HG03025 (cell line): Measurements from ENCODE around the gene HSD17B12.
A peak's percentile ranks its signal among the peaks of the same experiment; 100 is the strongest.
"Not testable (repeated sequence)": the region's sequence is repeated elsewhere in the genome, so short reads cannot be mapped to it uniquely, and the experiment has no call there.

ENCODE experiments used
- ATAC-seq: cut with Tn5 transposase; IDR thresholded peaks from one replicate; pipeline ENCODE4 v1.9.1; 2021; ENCODE audit warnings: mild to moderate bottlenecking, moderate library complexity; ENCODE audit not compliant: unreplicated experiment, low FRiP score

Gene HSD17B12

DNA sequence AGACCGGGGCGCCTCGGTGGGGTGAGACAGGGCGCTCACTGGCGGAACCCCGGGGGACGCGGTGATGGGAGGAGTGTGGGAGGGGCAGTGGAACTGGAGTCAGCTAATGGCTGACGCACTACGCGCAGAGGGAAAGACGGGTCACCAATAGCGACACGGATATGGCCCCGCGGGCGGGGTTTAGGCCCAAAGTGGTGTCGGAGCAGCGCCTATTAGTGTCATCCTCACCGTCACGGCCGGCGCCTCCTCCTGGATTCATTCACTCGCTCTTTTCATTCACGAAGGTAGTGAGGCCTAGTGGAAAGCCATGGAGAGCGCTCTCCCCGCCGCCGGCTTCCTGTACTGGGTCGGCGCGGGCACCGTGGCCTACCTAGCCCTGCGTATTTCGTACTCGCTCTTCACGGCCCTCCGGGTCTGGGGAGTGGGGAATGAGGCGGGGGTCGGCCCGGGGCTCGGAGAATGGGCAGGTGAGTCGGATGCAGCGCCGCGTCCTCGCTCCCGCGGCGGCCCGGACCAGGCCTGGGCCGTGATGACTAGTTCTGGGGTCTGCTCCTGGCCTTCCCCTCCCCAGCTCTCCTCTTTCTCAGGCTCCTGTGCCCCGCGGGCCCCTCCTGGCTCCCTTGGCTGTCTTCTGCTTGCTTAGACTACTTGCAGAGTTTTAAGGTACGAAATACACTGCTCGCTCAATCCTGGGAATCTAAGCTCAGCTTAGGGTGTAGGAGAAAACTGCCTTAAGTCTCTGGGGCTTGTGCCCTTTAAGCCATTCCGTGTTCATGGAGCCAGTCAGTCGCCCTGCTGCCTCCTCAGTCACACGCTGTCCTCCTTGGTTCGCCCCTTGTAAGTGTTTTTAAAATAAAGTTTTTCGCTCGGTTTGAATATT, at the start of gene HSD17B12:
TSS of gene HSD17B12 (plus strand) at position 218 of the 880 bp plus-strand sequence. CDS start at position 308, 90 bp downstream.
- peak; percentile 99 for ATAC-seq

GRCh38 chr11:43631732-43632131, 48.8 kb upstream of the HSD17B12 start:
- no peak for ATAC-seq

- no peak for ATAC-seq
Observed at GRCh38 chr11:43632181-43632580, 48.4 kb upstream of the HSD17B12 start.

DNA sequence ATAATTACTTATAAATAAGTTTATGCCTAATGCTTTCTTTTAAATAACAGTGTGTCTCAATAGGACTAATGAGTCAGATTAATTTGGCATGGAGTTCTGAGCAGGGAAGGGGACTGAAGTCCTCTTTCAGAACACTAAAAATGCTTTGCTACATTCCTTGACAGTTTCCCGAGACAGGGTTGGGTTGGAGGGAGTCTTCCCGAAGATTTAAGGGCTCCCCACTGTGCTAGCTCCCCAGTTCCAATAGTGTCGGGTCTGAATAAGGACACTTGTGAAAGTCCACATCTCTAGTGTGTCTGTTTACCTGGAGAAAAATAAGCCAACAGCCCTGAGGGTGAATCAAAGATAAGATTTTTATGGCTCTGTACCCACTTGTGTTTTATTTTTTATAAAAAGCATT, 41.8 kb upstream of the HSD17B12 start:
- no peak for ATAC-seq

GRCh38 chr11:43639224-43639623, 41.3 kb upstream of the HSD17B12 start:
- ATAC-seq: no peak

GRCh38 chr11:43639920-43640319, 40.6 kb upstream of the HSD17B12 start:
- no peak for ATAC-seq

- ATAC-seq: peak; percentile 99
Observed at GRCh38 chr11:43643898-43644620, 36.5 kb upstream of the HSD17B12 start.

- peak; percentile 5 for ATAC-seq
Observed at GRCh38 chr11:43644621-43645299, 35.8 kb upstream of the HSD17B12 start.

GRCh38 chr11:43646767-43647166, 33.8 kb upstream of the HSD17B12 start:
- no peak for ATAC-seq

- ATAC-seq: no peak
Observed at GRCh38 chr11:43648888-43649287, 31.6 kb upstream of the HSD17B12 start.

GRCh38 chr11:43649501-43649900, 31.0 kb upstream of the HSD17B12 start:
- no peak for ATAC-seq

DNA sequence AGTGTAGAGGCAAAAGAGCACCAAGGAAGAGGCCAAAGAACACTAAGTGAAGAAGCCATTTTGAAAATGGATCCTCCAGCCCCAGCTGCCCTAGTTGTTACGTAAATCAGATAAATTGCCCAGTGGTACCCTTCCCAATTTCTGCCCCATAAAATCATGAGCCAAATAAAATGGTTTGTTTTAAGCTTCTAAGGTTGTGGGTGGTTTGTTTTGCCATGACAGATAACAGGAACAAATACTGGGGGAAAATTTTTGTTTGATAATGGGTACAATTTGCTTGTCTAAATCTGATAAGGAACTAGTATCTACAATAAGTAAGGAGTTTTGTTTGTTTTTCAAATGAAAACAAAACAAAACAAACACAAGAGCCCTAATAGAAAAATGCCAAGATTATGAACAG, 30.6 kb upstream of the HSD17B12 start:
- no peak for ATAC-seq

GRCh38 chr11:43663018-43663417, 17.5 kb upstream of the HSD17B12 start:
- not testable (repeated sequence) for ATAC-seq

GRCh38 chr11:43664295-43664694, 16.2 kb upstream of the HSD17B12 start:
- no peak for ATAC-seq

GRCh38 chr11:43671284-43671683, 9.3 kb upstream of the HSD17B12 start:
- ATAC-seq: not testable (repeated sequence)

DNA sequence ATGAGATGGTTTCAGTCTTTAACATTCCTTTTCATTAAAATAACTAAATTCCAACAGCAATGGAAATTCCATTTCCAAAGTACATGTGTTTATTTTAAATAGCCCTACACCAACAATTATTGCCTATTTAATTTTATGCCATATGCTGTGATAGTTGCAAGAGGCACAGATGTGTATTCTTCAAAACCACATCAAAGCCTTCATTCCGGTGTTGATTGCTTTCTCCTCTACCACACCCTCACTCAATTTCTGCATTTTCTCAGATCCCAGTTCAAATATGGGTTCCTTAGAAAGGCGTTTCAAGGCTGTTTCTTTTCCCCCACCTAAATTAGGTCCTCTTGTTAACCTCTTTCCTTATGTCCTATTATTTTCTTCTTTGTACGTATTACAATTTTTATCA, 6.0 kb upstream of the HSD17B12 start:
- no peak for ATAC-seq

- no peak for ATAC-seq
Observed at GRCh38 chr11:43676933-43677332, 3.6 kb upstream of the HSD17B12 start.

- no peak for ATAC-seq
Observed at GRCh38 chr11:43681401-43681942, 934 bp downstream of the HSD17B12 start.

DNA sequence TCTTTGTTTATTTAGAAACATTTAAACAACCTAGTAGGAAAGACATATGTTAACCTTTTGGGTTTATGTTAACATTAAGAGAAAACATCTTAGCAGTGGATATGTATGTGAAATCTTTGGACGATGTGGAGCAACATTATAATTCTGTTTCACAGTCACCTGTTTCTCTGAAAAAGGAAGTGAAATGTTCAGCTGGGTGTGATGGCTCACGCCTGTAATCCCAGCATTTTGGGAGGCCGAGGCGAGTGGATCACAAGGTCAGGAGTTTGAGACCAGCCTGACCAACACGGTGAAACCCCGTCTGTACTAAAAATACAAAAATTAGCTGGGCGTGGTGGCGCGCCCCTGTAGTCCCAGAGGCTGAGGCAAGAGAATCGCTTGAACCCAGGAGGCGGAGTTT, 1.5 kb downstream of the HSD17B12 start:
- not testable (repeated sequence) for ATAC-seq

DNA sequence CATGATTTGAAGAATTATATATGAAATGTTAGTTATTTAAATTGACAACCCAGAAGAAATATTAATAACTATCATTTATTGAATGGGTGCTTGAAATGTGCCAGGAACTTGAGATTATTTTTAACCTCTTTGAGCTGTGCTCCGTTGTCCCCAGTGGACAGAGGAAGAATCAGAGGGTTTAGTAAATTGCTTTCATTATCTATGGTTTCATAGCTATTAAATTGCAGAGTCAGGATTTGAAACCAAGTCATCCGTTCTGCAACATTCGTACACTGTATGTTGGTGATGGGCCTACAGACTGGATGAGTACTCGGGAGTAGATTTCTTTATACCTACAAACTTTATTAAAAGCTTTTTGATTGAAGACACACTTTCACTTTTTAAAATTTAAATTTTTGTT, 4.9 kb downstream of the HSD17B12 start:
- no peak for ATAC-seq

DNA sequence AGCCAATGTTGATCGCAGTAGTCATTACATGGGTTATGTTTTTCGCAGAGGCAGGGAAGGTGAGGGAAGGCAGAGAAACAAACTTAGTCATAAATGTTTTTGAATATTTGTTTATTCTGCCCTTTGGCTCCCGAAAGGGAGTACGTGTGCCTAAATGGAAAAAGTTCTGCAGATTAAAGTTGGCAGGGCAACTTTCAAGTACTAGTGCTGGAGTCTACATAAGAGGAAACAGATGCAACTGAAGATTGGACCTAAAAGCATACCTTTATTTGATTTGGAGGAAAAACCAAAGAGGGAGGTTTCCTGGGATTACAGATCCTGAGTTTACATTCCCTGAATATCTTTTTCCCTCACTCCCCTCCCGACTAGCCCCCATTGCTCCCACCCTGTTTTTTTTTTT, 5.7 kb downstream of the HSD17B12 start:
- no peak for ATAC-seq
